HEK293T (cell line): ENCODE data around the gene CRYM.

Source experiments
- CTCF ChIA-PET: fragments of 350-600 bp; formaldehyde crosslinking; extraction: SDS; loops from one replicate; lab custom pipeline; 2021; ENCODE audit warnings: antibody characterized with exemption, inconsistent platforms; lab: Yijun Ruan, JAX
- POLR2A ChIA-PET: fragments of 350-600 bp; formaldehyde crosslinking; extraction: SDS; loops from one replicate; lab custom pipeline; 2020; ENCODE audit warnings: antibody characterized with exemption, inconsistent platforms; lab: Yijun Ruan, JAX
- DNase-seq: peaks from one replicate; pipeline ENCODE4 v3.0.0; 2012; ENCODE audit warnings: mixed read lengths; ENCODE audit errors: extremely low spot score
- ARNT ChIP-seq: fragments of 450-650 bp; IDR thresholded peaks from 2 replicates; pipeline ENCODE4 v1.6.1; 2017; ENCODE audit warnings: mild to moderate bottlenecking
- BHLHE40 ChIP-seq: fragments of 450-650 bp; IDR thresholded peaks from 2 replicates; pipeline ENCODE4 v1.6.1; 2016; ENCODE audit warnings: mild to moderate bottlenecking, moderate library complexity, borderline replicate concordance
- CTBP1 ChIP-seq: fragments of 450-650 bp; IDR thresholded peaks from 2 replicates; pipeline ENCODE4 v1.6.1; 2016; ENCODE audit warnings: borderline replicate concordance
- ELF4 ChIP-seq: fragments of 450-650 bp; IDR thresholded peaks from 2 replicates; pipeline ENCODE4 v1.6.1; 2017; ENCODE audit warnings: antibody characterized with exemption
- FOXA1 ChIP-seq: fragments of 450-650 bp; IDR thresholded peaks from 2 replicates; pipeline ENCODE4 v1.6.1; 2016; ENCODE audit warnings: mild to moderate bottlenecking
- FOXK2 ChIP-seq: fragments of 450-650 bp; IDR thresholded peaks from 2 replicates; pipeline ENCODE4 v1.6.1; 2016; ENCODE audit warnings: mild to moderate bottlenecking
- FOXM1 ChIP-seq: fragments of 450-650 bp; IDR thresholded peaks from 2 replicates; pipeline ENCODE4 v1.6.1; 2017; ENCODE audit warnings: mild to moderate bottlenecking, borderline replicate concordance
- HDGF ChIP-seq: fragments of 450-650 bp; IDR thresholded peaks from 2 replicates; pipeline ENCODE4 v1.6.1; 2017; ENCODE audit warnings: antibody characterized with exemption, borderline replicate concordance
- L3MBTL2 ChIP-seq: fragments of 450-650 bp; conservative IDR thresholded peaks from 2 replicates; pipeline ENCODE4 v1.6.1; 2016; ENCODE audit warnings: mild to moderate bottlenecking
- LEF1 ChIP-seq: fragments of 450-650 bp; IDR thresholded peaks from 2 replicates; pipeline ENCODE4 v1.6.1; 2017; ENCODE audit warnings: mild to moderate bottlenecking, borderline replicate concordance
- NFRKB ChIP-seq: fragments of 450-650 bp; IDR thresholded peaks from 2 replicates; pipeline ENCODE4 v1.6.1; 2016; ENCODE audit warnings: mild to moderate bottlenecking, moderate library complexity
- PKNOX1 ChIP-seq: fragments of 450-650 bp; IDR thresholded peaks from 2 replicates; pipeline ENCODE4 v1.6.1; 2016
- SP1 ChIP-seq: fragments of 450-650 bp; IDR thresholded peaks from 2 replicates; pipeline ENCODE4 v1.6.1; 2017
- SUZ12 ChIP-seq: fragments of 450-650 bp; IDR thresholded peaks from 2 replicates; pipeline ENCODE4 v1.6.1; 2016; ENCODE audit warnings: mild to moderate bottlenecking
- TARDBP ChIP-seq: fragments of 450-650 bp; IDR thresholded peaks from 2 replicates; pipeline ENCODE4 v1.6.1; 2016
- ZNF384 ChIP-seq: fragments of 450-650 bp; IDR thresholded peaks from 2 replicates; pipeline ENCODE4 v1.6.1; 2016

CRYM gene

GRCh38 chr16:21214086-21214485, 64.0 kb downstream of the CRYM start:
- POLR2A ChIA-PET: no interaction called here
- CTCF ChIA-PET: no interaction called here
- TF ChIP-seq FOXA1 (no peak), PKNOX1 (no peak), LEF1 (no peak), BHLHE40 (no peak), TARDBP (no peak), L3MBTL2 (no peak), ZNF384 (no peak), HDGF (no peak), FOXM1 (no peak), FOXK2 (no peak), NFRKB (no peak), SUZ12 (no peak), ELF4 (no peak), ARNT (no peak), SP1 (no peak), CTBP1 (no peak)
- DNase-seq: no peak

- CTCF ChIA-PET: no interaction called here
- POLR2A ChIA-PET: no interaction called here
- DNase-seq: no peak
- TF ChIP-seq HDGF: no peak
- no peak for TF ChIP-seq ZNF384
- no peak for TF ChIP-seq TARDBP
- no peak for TF ChIP-seq ELF4
- no peak for TF ChIP-seq PKNOX1
- TF ChIP-seq CTBP1: no peak
- no peak for TF ChIP-seq FOXM1
- TF ChIP-seq FOXA1: no peak
Observed at GRCh38 chr16:21211486-21211885, 66.6 kb downstream of the CRYM start, which contains the start of gene ZP2. TSS of gene ZP2 (minus strand) at chr16:21211574. CDS start at chr16:21211547, 27 bp downstream.
